NB4 (cell line): Measurements from ENCODE around the gene UCHL5.

ENCODE experiments used
- DNase-seq: peaks from one replicate; pipeline ENCODE4 v3.0.0; 2010; ENCODE audit warnings: low read depth
- H3K4me3 ChIP-seq: one replicate; pipeline ENCODE4 v1.5.1; 2011; ENCODE audit warnings: mild to moderate bottlenecking, low read depth, low read length, moderate library complexity
- MYC ChIP-seq: IDR thresholded peaks from 2 replicates; pipeline ENCODE4 v1.6.1; 2011; ENCODE audit warnings: low read depth, low read length
- POLR2A ChIP-seq: IDR thresholded peaks from 2 replicates; pipeline ENCODE4 v1.6.1; 2011; ENCODE audit warnings: mild to moderate bottlenecking; ENCODE audit not compliant: insufficient read length; ENCODE audit errors: extremely low read depth
- TF ChIP-seq, protein P1 (sequence below): IDR thresholded peaks from 2 replicates; pipeline ENCODE4 v1.6.1; 2011; ENCODE audit warnings: low read depth, low read length
- TF ChIP-seq, protein P2 (sequence below): IDR thresholded peaks from one replicate; pipeline ENCODE4 v1.5.1; 2012; ENCODE audit warnings: low read depth, low read length

UCHL5 gene

DNA sequence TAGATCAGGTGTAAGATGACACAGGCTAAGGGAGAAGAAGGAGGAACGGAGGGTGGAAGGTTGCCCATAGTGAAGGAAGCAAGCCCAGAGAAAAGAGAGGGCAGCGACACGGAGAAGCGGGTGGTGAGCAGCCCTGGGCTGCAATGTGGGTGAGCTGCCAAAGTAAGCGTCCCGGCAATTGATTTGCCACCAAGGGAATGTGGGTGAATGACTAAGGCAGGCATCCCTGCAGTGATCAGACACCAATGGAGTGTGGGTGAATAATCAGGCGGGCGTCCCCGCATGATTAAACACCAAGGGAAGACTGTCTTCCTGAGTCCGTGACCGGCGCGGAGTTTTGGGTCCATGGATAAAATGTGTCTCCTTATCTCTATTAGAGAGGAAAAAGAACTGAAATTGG is 79.6 kb downstream of the UCHL5 start:
- H3K4me3 ChIP-seq, result no peak overlapping the region
- no peak for DNase-seq
- TF ChIP-seq, protein P1, sequence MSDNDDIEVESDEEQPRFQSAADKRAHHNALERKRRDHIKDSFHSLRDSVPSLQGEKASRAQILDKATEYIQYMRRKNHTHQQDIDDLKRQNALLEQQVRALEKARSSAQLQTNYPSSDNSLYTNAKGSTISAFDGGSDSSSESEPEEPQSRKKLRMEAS, result no peak
- TF ChIP-seq, protein P2, sequence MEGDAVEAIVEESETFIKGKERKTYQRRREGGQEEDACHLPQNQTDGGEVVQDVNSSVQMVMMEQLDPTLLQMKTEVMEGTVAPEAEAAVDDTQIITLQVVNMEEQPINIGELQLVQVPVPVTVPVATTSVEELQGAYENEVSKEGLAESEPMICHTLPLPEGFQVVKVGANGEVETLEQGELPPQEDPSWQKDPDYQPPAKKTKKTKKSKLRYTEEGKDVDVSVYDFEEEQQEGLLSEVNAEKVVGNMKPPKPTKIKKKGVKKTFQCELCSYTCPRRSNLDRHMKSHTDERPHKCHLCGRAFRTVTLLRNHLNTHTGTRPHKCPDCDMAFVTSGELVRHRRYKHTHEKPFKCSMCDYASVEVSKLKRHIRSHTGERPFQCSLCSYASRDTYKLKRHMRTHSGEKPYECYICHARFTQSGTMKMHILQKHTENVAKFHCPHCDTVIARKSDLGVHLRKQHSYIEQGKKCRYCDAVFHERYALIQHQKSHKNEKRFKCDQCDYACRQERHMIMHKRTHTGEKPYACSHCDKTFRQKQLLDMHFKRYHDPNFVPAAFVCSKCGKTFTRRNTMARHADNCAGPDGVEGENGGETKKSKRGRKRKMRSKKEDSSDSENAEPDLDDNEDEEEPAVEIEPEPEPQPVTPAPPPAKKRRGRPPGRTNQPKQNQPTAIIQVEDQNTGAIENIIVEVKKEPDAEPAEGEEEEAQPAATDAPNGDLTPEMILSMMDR, result no peak
- no peak for TF ChIP-seq POLR2A
- no peak for TF ChIP-seq MYC

DNA sequence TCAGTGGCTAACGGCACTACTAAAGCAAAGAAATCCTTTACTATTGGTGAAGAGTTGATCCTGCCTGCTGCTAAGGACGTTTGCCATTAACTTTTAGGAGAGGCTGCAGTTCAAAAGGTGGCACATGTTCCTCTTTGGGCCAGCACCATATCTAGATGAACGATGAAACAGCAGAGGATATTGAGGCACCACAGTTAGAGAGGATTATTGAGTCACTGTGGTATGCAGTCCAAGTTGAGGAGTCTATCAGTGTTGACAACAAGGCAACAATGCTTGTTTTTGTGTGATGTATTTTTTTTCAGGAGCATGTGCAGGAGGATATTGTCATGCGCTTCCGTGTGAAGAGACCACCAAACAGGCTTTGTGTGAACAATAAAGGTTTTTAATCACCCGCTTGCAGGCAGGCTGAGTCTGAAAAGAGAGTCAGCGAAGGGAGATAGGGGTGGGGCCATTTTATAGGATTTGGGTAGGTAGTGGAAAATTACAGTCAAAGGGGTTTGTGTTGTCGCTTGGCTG is 80.9 kb downstream of the UCHL5 start:
- no peak overlapping the region for H3K4me3 ChIP-seq
- no peak for DNase-seq
- TF ChIP-seq POLR2A, result no peak
- no peak for TF ChIP-seq MYC
- TF ChIP-seq, protein P2, result no peak
- TF ChIP-seq, protein P1, result no peak

DNA sequence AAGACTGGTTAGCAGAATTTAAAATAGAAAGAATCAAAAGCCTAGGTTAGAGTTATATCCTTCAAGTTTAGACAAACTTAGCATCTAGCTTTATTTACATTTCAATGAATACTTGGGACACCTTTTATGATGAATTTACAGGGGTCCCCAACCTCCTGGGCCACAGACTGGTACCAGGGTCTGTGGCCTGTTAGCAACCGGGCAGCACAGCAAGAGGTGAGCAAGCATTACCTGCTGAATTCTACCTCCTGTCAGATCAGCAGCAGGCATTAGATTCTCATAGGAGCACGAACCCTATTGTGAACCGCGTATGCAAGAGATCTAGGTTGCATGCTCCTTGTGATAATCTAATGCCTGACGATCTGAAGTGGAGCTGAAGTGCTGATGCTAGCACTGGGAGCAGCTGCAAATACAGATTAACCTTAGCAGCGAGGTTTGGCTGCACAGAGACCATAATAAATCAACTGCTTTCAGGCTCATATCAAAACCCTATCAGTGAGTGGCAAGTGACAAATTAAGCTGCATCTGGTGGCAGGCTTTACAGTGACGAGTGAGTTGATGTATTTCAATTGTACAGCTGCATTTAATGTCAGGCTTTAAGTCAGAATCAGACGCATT is 82.0 kb downstream of the UCHL5 start:
- DNase-seq, result no peak
- TF ChIP-seq POLR2A (no peak), MYC (no peak)
- TF ChIP-seq, protein P1, result no peak
- TF ChIP-seq, protein P2, result no peak

DNA sequence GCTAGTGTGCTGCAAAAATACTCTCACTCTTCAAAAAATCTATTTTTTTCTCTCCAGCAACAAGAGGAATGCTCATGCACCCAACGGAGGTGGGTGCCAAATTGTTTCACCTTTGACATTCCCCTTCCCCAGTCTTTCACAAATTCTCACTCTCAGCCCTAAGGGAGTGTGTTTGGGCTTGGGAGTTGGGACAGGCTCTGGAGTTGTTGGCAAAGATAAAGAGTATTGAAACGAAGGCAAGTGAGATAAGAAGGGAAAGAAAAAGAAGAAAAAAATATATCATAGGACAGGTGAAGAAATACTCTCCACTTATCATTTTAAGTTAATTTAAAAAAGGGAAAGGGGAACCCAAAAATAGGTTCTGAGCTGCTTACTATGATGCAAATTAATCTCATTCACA is 82.6 kb downstream of the UCHL5 start:
- DNase-seq, result no peak
- TF ChIP-seq MYC (no peak), POLR2A (no peak)
- TF ChIP-seq, protein P1, result no peak
- TF ChIP-seq, protein P2, result no peak
- H3K4me3 ChIP-seq, result no peak overlapping the region

More for the DNA sequence above, 82.0 kb downstream of the UCHL5 start:
- H3K4me3 ChIP-seq, result no peak overlapping the region

DNA sequence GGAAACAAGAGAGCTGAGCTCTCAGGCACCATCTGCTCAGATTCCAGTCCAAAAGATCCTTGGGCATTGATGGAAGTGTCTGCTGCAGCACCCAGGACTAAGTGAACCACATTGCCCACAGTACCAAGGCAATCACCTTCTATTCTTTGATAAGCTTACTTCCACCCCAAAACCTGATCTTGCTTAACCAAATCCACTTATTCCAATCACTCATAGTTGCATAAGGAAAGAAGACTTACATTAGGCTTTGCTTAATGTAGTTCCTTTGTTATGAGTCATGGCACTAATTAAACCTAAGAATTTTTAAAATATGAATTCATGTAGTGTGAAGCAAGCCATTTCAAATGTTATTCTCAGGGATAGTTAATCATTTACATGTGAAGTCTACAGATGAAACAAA is 84.5 kb downstream of the UCHL5 start:
- no peak for DNase-seq
- TF ChIP-seq, protein P1, result no peak
- TF ChIP-seq MYC (no peak), POLR2A (no peak)
- TF ChIP-seq, protein P2, result no peak
- H3K4me3 ChIP-seq, result no peak overlapping the region

DNA sequence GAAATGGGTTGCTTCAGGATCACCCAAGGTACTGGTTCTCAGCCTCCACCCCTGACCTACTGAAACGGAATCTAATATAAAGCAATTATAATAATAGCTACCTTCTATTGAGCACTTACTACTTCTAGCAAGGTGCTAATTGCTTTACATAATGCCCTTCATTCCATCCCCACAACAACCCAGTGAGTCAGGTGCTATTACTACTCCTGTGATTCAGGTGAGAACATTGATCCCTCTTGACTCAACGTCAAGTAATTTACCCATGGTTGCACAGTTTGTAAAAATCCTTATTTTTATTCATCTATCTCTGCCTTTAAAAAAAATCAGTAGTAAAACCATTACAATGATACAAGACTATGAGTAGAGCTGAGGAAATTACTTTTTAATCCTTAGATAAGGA is 85.2 kb downstream of the UCHL5 start:
- H3K4me3 ChIP-seq, result no peak overlapping the region
- no peak for DNase-seq
- TF ChIP-seq, protein P1, result no peak
- no peak for TF ChIP-seq POLR2A
- no peak for TF ChIP-seq MYC
- TF ChIP-seq, protein P2, result no peak
